ENCODE measurements around the gene TEX29. TPM values are rescaled to one million over a fixed set of nuclear protein-coding genes. Genes with fewer than 3 reads are reported as not detected.

Gene TEX29
- total and polyA plus RNA-seq, 9 of the 15 experiments (the other 6 are each of a cell fraction or from before 2014, with no cell fraction given), result 0.11 TPM; not detected in 7

- 83% methylated on average over 9 of the region's 13 CpGs for WGBS (ENCODE audit: insufficient coverage, low coverage, missing lambda C conversion rate)
- no peaks in the 10 kb centered on the region; a peak in 1 of 5 replicates for H3K4me1 ChIP-seq (replicated peaks in 1 of 2; ENCODE audit: control insufficient read depth in 2 of 2, insufficient read depth in 2 of 2, low read length in 2 of 2)
- H3K4me3 ChIP-seq, result no peak overlapping the region
- intact Hi-C loops (cut with micrococcal nuclease), result no loop called here
- no peak overlapping the region for H3K9ac ChIP-seq (ENCODE audit: insufficient read depth in 1 of 2, low read depth in 2 of 2, low read length in 2 of 2)
- H3K27me3 ChIP-seq (ENCODE audit: control insufficient read depth in 2 of 2, insufficient read depth in 2 of 2, low read length in 2 of 2), result no peaks in the 10 kb centered on the region
- H3K9me1 ChIP-seq (ENCODE audit: control insufficient read depth, insufficient read depth, low read length), result no peaks in the 10 kb centered on the region
- no peak for FAIRE-seq
- H3K27ac ChIP-seq (ENCODE audit: extremely low read depth, low read depth, low read length), result no peak overlapping the region
- no peaks in the 10 kb centered on the region for H3K79me2 ChIP-seq (ENCODE audit: control insufficient read depth, insufficient read depth, low read length)
- no peak for DNase-seq (ENCODE audit: extremely low read depth in 1 of 4, low spot score in 3 of 4)
- H3K9me3 ChIP-seq (replicated peaks; ENCODE audit: control insufficient read depth, insufficient read depth, low read depth, low read length), result no peaks in the 10 kb centered on the region
- H4K20me1 ChIP-seq (replicated peaks; ENCODE audit: control insufficient read depth, insufficient read depth, low read length), result no peaks in the 10 kb centered on the region
- no peak for ATAC-seq
- H3K36me3 ChIP-seq (ENCODE audit: control insufficient read depth, insufficient read depth, low read length), result peaks cover 37% of the 10 kb centered on the region; the same call in 2 of the 3 replicates
- in situ Hi-C loops (cut with MboI), result no loop called here
- no TSS peak for BruUV-seq (replicated peaks)
- no peak overlapping the region for H2AFZ ChIP-seq (ENCODE audit: low read depth, low read length)
- H3K4me2 ChIP-seq (ENCODE audit: insufficient read depth, low read length), result no peak overlapping the region
- POLR2A ChIA-PET, result interaction anchor here (0.6 kb wide), 1 partner anchor 124 kb away, joined by 3 read pairs; no protein-coding TSS in a partner anchor
- CTCF ChIA-PET (ENCODE audit: low intra/inter-chr PET ratio), result no interaction called here
- TF ChIP-seq ZNF395 (CRISPR knock-in tag; IDR thresholded peaks at IDR 0.05) (no peak), RHOXF2B (CRISPR knock-in tag; conservative IDR thresholded peaks at IDR 0.05) (no peak), ZNF445 (CRISPR knock-in tag; IDR thresholded peaks at IDR 0.05; ENCODE audit: low read depth) (no peak), ZC3H11A (IDR thresholded peaks at IDR 0.05; ENCODE audit: low read depth, low read length) (no peak), HDAC1 (IDR thresholded peaks at IDR 0.05) (no peak), NR2C1 (IDR thresholded peaks at IDR 0.05) (no peak), NR2C1 (tag; IDR thresholded peaks at IDR 0.05) (no peak), THRB (CRISPR knock-in tag; conservative IDR thresholded peaks at IDR 0.05) (no peak), RBFOX2 (IDR thresholded peaks at IDR 0.05; ENCODE audit: low read depth, low read length) (no peak), NFXL1 (CRISPR knock-in tag; IDR thresholded peaks at IDR 0.05) (no peak), ZNF143 (CRISPR knock-in tag; IDR thresholded peaks at IDR 0.05) (no peak), THRA (IDR thresholded peaks at IDR 0.05) (no peak), FOXA1 (IDR thresholded peaks at IDR 0.05; ENCODE audit: borderline replicate concordance) (no peak), YY1 (IDR thresholded peaks at IDR 0.05; ENCODE audit: borderline replicate concordance in 1 of 3, control insufficient read depth in 1 of 3, extremely low read depth in 1 of 3, insufficient read depth in 3 of 3, insufficient read length in 1 of 3, insufficient replicate concordance in 2 of 3, low read depth in 1 of 3, low read length in 2 of 3) (no peak), RUNX1 (IDR thresholded peaks at IDR 0.05; ENCODE audit: low read depth) (no peak), ZNF584 (CRISPR knock-in tag; IDR thresholded peaks at IDR 0.05; ENCODE audit: low read depth) (no peak), ARNT (IDR thresholded peaks at IDR 0.05) (no peak), CBX3 (IDR thresholded peaks at IDR 0.05; ENCODE audit: borderline replicate concordance in 1 of 2, low read length in 2 of 2) (no peak), FOXK1 (CRISPR knock-in tag; IDR thresholded peaks at IDR 0.05; ENCODE audit: borderline replicate concordance) (no peak)
Measured at GRCh38 chr13:111298214-111298975, 22.0 kb upstream of the TEX29 start.

Measured in K562 (cell line).